HG03575 (cell line): ENCODE data around the gene SCAANT1.

Experiments
- ATAC-seq: cut with Tn5 transposase; IDR thresholded peaks from one replicate; pipeline ENCODE4 v1.9.1; 2021; ENCODE audit not compliant: unreplicated experiment, insufficient number of reproducible peaks, low FRiP score; ENCODE audit errors: extremely low read depth

The SCAANT1 gene

GRCh38 chr3:63911873-63912767 lies at the start of gene SCAANT1:
Gene SCAANT1, minus strand, starts transcription at chr3:63912383.
- peak; percentile 42 for ATAC-seq

- ATAC-seq = peak; percentile 84
Measured at GRCh38 chr3:63961891-63962290, 49.7 kb upstream of the SCAANT1 start.

DNA sequence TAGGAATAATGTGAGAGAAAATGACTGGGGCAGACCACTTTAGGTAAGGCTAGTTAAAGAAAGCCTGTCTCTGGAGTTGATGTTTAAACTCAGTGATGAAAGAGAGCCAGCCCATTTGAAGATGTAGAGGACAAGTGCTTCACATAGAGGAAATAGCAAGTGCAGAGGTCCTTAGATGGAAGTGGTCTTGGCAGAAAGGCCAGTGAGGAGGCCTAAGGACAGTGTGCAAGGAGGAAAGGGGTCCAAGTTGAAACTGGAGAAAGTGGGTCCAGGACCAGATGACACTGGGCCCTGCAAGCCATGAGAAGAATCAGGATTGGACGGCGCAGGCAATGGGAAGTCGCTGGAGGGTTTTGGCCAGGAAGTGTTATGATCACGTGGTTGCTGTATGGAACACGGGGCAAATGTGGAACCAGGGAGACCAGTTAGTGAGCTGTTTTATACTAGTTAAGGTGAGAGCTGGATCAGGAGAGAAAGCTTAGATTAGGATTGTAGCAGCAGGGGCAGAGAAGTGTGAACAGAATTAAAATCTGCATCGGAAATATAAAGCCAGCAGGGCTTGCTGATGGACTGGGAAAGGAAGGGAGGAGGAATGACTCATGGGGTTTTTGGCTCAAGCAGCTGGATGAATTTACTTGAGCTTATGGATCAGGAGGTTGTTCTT lies 48.0 kb upstream of the SCAANT1 start:
- ATAC-seq = no peak

- ATAC-seq = no peak
Measured at GRCh38 chr3:63959146-63959545, 47.0 kb upstream of the SCAANT1 start.

DNA sequence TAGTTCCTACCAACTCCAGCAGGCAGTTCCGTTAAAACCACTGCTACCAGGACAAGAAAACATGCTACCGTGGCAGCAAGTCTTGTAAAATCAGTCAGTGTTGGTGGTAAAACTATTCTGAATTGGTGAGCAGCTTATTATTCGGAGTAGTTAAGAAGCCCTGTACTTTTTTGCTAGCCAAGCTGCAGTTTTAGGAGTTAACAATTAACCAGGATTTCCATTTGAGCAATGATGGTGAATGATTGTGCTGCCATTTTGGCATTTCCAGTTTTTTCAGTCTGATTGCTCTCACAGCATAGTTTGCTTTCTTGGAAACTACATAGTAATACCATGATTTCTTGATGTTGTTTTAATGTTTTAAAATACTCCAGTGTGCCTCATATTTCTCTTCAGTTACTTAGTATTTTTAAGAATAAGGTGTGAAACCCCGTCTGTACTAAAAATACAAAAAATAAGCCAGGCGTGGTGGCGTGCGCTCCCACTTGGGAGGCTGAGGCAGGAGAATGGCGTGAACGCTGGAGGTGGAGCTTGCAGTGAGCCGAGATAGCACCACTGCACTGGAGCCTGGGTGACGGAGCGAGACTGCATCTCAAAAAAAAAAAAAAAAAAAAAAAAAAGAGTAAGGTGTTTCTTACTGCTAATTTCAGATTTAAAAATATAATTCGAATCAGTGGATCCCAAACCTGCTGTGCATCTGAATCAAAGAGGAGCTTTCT lies 43.8 kb upstream of the SCAANT1 start:
- ATAC-seq = no peak

- no peak for ATAC-seq
Measured at GRCh38 chr3:63955036-63955650, 43.0 kb upstream of the SCAANT1 start.

- no peak for ATAC-seq
Measured at GRCh38 chr3:63954182-63954581, 42.0 kb upstream of the SCAANT1 start.

DNA sequence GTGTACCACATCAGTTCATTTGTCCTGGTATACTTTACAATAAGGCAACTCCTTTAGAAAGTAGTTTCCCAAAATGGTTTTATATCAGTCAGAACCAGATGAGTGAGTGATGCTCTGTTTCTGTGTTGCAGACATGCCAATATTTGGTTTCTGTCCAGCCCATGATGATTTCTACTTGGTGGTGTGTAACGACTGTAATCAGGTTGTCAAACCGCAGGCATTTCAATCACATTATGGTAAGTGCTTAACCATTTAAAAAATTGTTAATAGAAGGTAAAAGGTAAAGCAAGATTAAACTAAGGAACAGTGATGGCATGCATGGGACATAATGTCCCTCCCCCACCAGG lies 40.0 kb upstream of the SCAANT1 start:
- no peak for ATAC-seq

GRCh38 chr3:63951492-63952247 lies 39.5 kb upstream of the SCAANT1 start:
- ATAC-seq = no peak

- ATAC-seq = no peak
Measured at GRCh38 chr3:63950698-63951097, 38.5 kb upstream of the SCAANT1 start.

- no peak for ATAC-seq
Measured at GRCh38 chr3:63949005-63949404, 36.8 kb upstream of the SCAANT1 start.

GRCh38 chr3:63947594-63947993 lies 35.4 kb upstream of the SCAANT1 start:
- ATAC-seq = no peak

DNA sequence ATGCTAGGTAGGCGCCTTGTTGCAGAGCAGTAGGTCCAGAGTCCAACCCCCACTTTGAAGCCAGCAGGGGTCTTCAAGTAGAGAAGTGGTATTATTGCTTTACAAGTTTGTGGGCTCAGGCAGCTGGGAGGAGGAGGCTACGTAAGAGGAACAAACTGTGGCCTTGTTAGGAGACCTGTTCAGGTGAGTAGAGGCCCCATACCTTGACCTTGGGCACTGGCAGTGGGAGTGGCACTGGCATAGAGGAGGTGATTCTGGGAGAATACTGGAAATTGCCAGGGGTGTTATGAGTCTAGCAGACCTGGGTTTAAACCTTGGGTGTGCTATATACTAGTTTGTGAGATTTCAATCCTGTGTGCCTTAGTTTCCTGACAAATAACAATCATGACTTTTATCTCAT lies 34.6 kb upstream of the SCAANT1 start:
- ATAC-seq = no peak

DNA sequence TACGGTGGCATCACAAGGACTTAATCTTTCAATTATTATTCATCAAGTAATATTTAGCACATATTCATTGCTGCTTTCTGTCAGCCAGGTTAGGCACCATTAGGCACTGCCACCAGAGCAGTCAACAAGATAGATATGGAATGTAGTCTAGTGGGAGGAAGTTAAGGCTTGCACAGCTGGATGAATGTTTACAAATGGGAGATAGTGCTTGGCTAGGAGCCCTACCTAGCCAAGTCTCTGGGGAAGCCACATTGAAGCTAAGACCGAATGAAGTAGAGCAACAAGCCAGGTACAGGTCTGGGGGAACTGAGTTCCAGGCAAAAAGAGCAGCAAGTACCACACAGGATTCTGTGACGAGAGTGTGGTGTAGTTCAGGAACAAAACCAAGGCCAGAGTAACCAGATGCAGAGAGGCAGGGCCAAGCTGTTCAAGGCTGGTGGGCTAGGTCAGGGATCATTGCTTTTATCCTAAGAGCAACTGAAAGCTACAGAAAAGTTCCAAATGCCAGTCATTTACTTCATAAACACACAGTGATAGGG lies 33.4 kb upstream of the SCAANT1 start:
- ATAC-seq = no peak

- ATAC-seq = no peak
Measured at GRCh38 chr3:63943678-63944077, 31.5 kb upstream of the SCAANT1 start.

GRCh38 chr3:63942528-63942927 lies 30.3 kb upstream of the SCAANT1 start:
- ATAC-seq = no peak

DNA sequence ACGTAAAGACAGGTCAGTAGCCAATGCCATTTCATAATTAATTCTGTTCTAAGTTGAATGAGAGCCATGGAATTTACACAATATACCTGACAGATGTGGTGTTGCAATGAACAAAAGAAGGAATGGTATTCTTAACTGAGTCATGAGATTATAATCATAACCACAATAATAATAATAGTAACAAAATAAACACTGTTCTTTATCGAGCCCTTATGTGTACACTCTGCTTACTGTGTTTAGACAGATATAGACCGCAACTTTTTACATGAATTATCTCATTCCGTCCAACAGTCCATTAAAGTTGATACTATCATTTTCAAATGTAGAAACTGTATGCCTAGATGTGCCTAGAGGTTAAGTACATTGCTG lies 28.2 kb upstream of the SCAANT1 start:
- no peak for ATAC-seq
